H1 (cell line): ENCODE results near the gene FSD1. TPM values are rescaled to one million over a fixed set of nuclear protein-coding genes. Genes with fewer than 3 reads are reported as not detected.

Experiments
- BCL11A ChIP-seq, 2 experiments: IDR thresholded peaks; one replicate each; pipeline ENCODE4 v1.6.1; 2011; ENCODE audit warnings: low read depth in 2 of 2, low read length in 2 of 2, mild to moderate bottlenecking in 2 of 2
- CBX8 ChIP-seq: fragments of 300-800, 300-1000 bp; sonication (generic); IDR thresholded peaks from 2 replicates; pipeline ENCODE4 v1.7.1; 2016; ENCODE audit warnings: low read depth, low read length, borderline replicate concordance
- HDAC6 ChIP-seq: IDR thresholded peaks from one replicate; pipeline ENCODE4 v1.7.1; 2012; ENCODE audit warnings: low read depth, mild to moderate bottlenecking, inconsistent platforms, low read length, moderate library complexity
- RFX5 ChIP-seq: IDR thresholded peaks from 2 replicates; pipeline ENCODE4 v1.6.1; 2011; ENCODE audit warnings: low read depth, low read length, improper control_type of control experiment, borderline replicate concordance
- polyA plus RNA-seq, 7 experiments: library from polyadenylated mRNA; depleted of rRNA in 3 of 7; stranded (reverse) in 5 of 7; unstranded in 2 of 7; fragments of >200 nt in 5 of 7; fragments of 200-250 nt in 2 of 7; gene quantifications; 1 replicate in 5 of 7; 2 replicates in 1 of 7; 4 replicates in 1 of 7; pipeline versions ENCODE4 v1.2.1 to v1.2.3, GENCODE V29; 2011 to 2013; ENCODE audit warnings: missing spikeins in 2 of 7, mixed read lengths in 2 of 7
- total RNA-seq: library from RNA; stranded (reverse); fragmentation: NEBNext Ultra II Directional; extraction: Animal tissue kit (Norgen Biotek cat#: 25700); gene quantifications from 2 replicates; pipeline ENCODE4 v1.2.1, GENCODE V29; 2021

Gene FSD1
- total and polyA plus RNA-seq, 2 of the 8 experiments (the other 6 are each of a cell fraction or from before 2014, with no cell fraction given), result 58.8 to 181 TPM

- TF ChIP-seq BCL11A (IDR thresholded peaks at IDR 0.05; ENCODE audit: low read depth in 2 of 2, low read length in 2 of 2) (no peak), CBX8 (no peak), RFX5 (no peak), HDAC6 (no peak)
These were observed 63.4 kb downstream of the FSD1 start (continued) for GRCh38 chr19:4367781-4368127.
